HEK293 (cell line): ENCODE results near the gene CLDN16.

Experiments
- RBAK ChIP-seq: fragments of 450-650 bp; formaldehyde crosslinking; IDR thresholded peaks from 2 replicates; pipeline ENCODE4 v1.5.1; 2016; ENCODE audit warnings: missing biosample characterization, missing genetic modification characterization
- REST ChIP-seq: fragments of 450-650 bp; formaldehyde crosslinking; IDR thresholded peaks from 2 replicates; pipeline ENCODE4 v1.5.1; 2016; ENCODE audit warnings: missing biosample characterization, missing genetic modification characterization
- SETDB1 ChIP-seq: IDR thresholded peaks from one replicate; pipeline ENCODE4 v1.6.1; 2017; ENCODE audit warnings: mild to moderate bottlenecking, low read length, moderate library complexity, mixed read lengths; ENCODE audit not compliant: insufficient read length
- ZBTB17 ChIP-seq: fragments of 450-650 bp; formaldehyde crosslinking; IDR thresholded peaks from 2 replicates; pipeline ENCODE4 v1.5.1; 2016; ENCODE audit warnings: missing biosample characterization, missing genetic modification characterization
- ZNF202 ChIP-seq: fragments of 450-650 bp; formaldehyde crosslinking; IDR thresholded peaks from 2 replicates; pipeline ENCODE4 v1.5.1; 2016; ENCODE audit warnings: missing biosample characterization, missing genetic modification characterization, borderline replicate concordance
- ZNF391 ChIP-seq: fragments of 450-650 bp; formaldehyde crosslinking; IDR thresholded peaks from 2 replicates; pipeline ENCODE4 v1.5.1; 2016; ENCODE audit warnings: low read depth, missing biosample characterization, missing genetic modification characterization, borderline replicate concordance
- ZNF449 ChIP-seq: fragments of 450-650 bp; formaldehyde crosslinking; IDR thresholded peaks from 2 replicates; pipeline ENCODE4 v1.5.1; 2017; ENCODE audit warnings: missing biosample characterization, mild to moderate bottlenecking, missing genetic modification characterization, moderate library complexity
- ZNF670 ChIP-seq: fragments of 450-650 bp; formaldehyde crosslinking; IDR thresholded peaks from 2 replicates; pipeline ENCODE4 v1.5.1; 2016; ENCODE audit warnings: missing biosample characterization, missing genetic modification characterization, low read depth
- ZNF707 ChIP-seq: fragments of 450-650 bp; formaldehyde crosslinking; IDR thresholded peaks from 2 replicates; pipeline ENCODE4 v1.5.1; 2016; ENCODE audit warnings: missing biosample characterization, missing genetic modification characterization
- TF ChIP-seq, protein P1 (sequence below): fragments of 450-650 bp; formaldehyde crosslinking; IDR thresholded peaks from 2 replicates; pipeline ENCODE4 v1.5.1; 2016; ENCODE audit warnings: missing biosample characterization, missing genetic modification characterization

DNA sequence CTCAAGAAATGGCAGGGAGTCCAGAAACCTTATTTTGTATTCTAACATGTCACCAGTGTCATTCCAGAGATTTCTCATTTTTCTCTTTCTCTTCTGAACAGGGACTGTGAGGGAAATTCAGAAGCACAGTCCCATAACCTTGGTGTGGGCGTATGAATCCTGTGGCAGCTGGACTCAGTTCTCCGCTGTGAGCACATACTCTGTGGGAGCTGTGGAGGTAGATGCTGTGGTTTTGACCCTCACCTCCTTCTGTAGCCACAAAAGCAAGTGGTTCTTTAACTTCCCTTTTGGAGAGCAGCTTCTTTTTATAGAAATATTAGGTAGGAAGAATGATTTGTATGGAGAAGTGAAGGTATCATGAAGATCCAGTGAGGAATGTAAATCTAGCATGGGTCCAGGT, 48.4 kb downstream of the CLDN16 start:
- TF ChIP-seq RBAK (tag by site-specific recombination), result no peak
- TF ChIP-seq, protein P1, sequence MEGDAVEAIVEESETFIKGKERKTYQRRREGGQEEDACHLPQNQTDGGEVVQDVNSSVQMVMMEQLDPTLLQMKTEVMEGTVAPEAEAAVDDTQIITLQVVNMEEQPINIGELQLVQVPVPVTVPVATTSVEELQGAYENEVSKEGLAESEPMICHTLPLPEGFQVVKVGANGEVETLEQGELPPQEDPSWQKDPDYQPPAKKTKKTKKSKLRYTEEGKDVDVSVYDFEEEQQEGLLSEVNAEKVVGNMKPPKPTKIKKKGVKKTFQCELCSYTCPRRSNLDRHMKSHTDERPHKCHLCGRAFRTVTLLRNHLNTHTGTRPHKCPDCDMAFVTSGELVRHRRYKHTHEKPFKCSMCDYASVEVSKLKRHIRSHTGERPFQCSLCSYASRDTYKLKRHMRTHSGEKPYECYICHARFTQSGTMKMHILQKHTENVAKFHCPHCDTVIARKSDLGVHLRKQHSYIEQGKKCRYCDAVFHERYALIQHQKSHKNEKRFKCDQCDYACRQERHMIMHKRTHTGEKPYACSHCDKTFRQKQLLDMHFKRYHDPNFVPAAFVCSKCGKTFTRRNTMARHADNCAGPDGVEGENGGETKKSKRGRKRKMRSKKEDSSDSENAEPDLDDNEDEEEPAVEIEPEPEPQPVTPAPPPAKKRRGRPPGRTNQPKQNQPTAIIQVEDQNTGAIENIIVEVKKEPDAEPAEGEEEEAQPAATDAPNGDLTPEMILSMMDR (tag by site-specific recombination), result no peak
- no peak for TF ChIP-seq ZBTB17
- TF ChIP-seq ZNF391 (tag by site-specific recombination), result no peak
- TF ChIP-seq SETDB1, result no peak
- TF ChIP-seq ZNF449 (tag by site-specific recombination), result no peak
- TF ChIP-seq ZNF670 (tag by site-specific recombination), result no peak
- no peak for TF ChIP-seq ZNF707
- no peak for TF ChIP-seq REST
- no peak for TF ChIP-seq ZNF202 (tag by site-specific recombination)
